H1 (cell line): ENCODE results near the gene RHBG. TPM values are rescaled to one million over a fixed set of nuclear protein-coding genes. Genes with fewer than 3 reads are reported as not detected.
A peak's percentile ranks its signal among the peaks of the same experiment; 100 is the strongest.

Experiments
- CTCF ChIA-PET: fragments of 300-600 bp; sonication (Branson Sonifier 250); formaldehyde crosslinking; loops from one replicate; lab custom pipeline; 2021; ENCODE audit not compliant: partially characterized antibody; lab: Charles Lee
- POLR2A ChIA-PET: fragments of 300-600 bp; sonication (Branson Sonifier 250); formaldehyde crosslinking; loops from one replicate; lab custom pipeline; 2021; ENCODE audit warnings: inconsistent platforms; ENCODE audit not compliant: partially characterized antibody; lab: Charles Lee
- DNase-seq, 2 experiments: peaks; one replicate each; pipeline versions ENCODE4 v3.0.0 to v3.0.0-alpha.2; 2010 to 2022; ENCODE audit warnings: low spot score in 2 of 2, low read depth in 1 of 2, mixed read lengths in 1 of 2
- FAIRE-seq: peaks from 2 replicates; lab custom pipeline; 2011; peaks lifted over from hg19 to GRCh38; lab: Jason Lieb, UNC
- H2AFZ ChIP-seq: 2 replicates; pipeline ENCODE4 v1.8.1; 2012; ENCODE audit warnings: low read length, inconsistent platforms
- H2AK5ac ChIP-seq: 2 replicates; pipeline ENCODE4 v1.6.1; 2013; ENCODE audit warnings: low read depth, low read length
- H2BK120ac ChIP-seq: replicated peaks from 2 replicates; pipeline ENCODE3; 2013; ENCODE audit warnings: low read depth, low read length, inconsistent platforms
- H2BK12ac ChIP-seq: 2 replicates; pipeline ENCODE4 v1.6.1; 2013; ENCODE audit warnings: low read depth, low read length
- H2BK15ac ChIP-seq: 2 replicates; pipeline ENCODE4 v1.6.1; 2013; ENCODE audit warnings: low read length
- H2BK20ac ChIP-seq: 2 replicates; pipeline ENCODE4 v1.6.1; 2013; ENCODE audit warnings: low read length
- H2BK5ac ChIP-seq: 2 replicates; pipeline ENCODE4 v1.6.1; 2013; ENCODE audit warnings: low read depth, low read length
- H3K14ac ChIP-seq: 2 replicates; pipeline ENCODE4 v1.6.1; 2013; ENCODE audit warnings: inconsistent platforms; ENCODE audit not compliant: insufficient read length
- H3K18ac ChIP-seq: 2 replicates; pipeline ENCODE4 v1.6.1; 2013; ENCODE audit warnings: low read length; ENCODE audit errors: extremely low read depth
- H3K23ac ChIP-seq: 2 replicates; pipeline ENCODE4 v1.6.1; 2013; ENCODE audit warnings: inconsistent platforms; ENCODE audit not compliant: insufficient read length
- H3K23me2 ChIP-seq: 2 replicates; pipeline ENCODE4 v1.6.1; 2013; ENCODE audit warnings: low read depth, low read length
- H3K27ac ChIP-seq: 2 replicates; pipeline ENCODE4 v1.6.1; 2011; ENCODE audit warnings: low read depth, low read length, inconsistent platforms
- H3K27me3 ChIP-seq, 4 experiments: replicated peaks in 1 of 4; 1 replicate in 1 of 4; 2 replicates in 3 of 4; pipeline versions ENCODE4 v1.6.1 to v1.8.1; 2011 to 2013; ENCODE audit warnings: low read length in 3 of 4, mild to moderate bottlenecking in 3 of 4, inconsistent platforms in 2 of 4, mixed read lengths in 2 of 4, moderate library complexity in 1 of 4; ENCODE audit not compliant: control insufficient read depth in 3 of 4, insufficient read depth in 3 of 4; ENCODE audit errors: extremely low read depth in 1 of 4
- H3K36me3 ChIP-seq, 4 experiments: 2 replicates each; pipeline versions ENCODE4 v1.6.1 to v1.8.1; 2011 to 2013; ENCODE audit warnings: mild to moderate bottlenecking in 4 of 4, low read length in 3 of 4, moderate library complexity in 2 of 4, control low read depth in 1 of 4, inconsistent platforms in 1 of 4; ENCODE audit not compliant: insufficient read depth in 4 of 4, control insufficient read depth in 2 of 4
- H3K4ac ChIP-seq: replicated peaks from 2 replicates; pipeline ENCODE3; 2013; ENCODE audit warnings: low read length, low read depth, mixed read lengths, inconsistent platforms; ENCODE audit not compliant: insufficient read length
- H3K4me1 ChIP-seq, 4 experiments: replicated peaks in 1 of 4; 1 replicate in 1 of 4; 2 replicates in 3 of 4; pipeline versions ENCODE4 v1.6.1 to v1.8.1; 2011 to 2013; ENCODE audit warnings: low read length in 3 of 4, inconsistent platforms in 2 of 4, mixed read lengths in 1 of 4; ENCODE audit not compliant: insufficient read depth in 4 of 4, control insufficient read depth in 3 of 4
- H3K4me2 ChIP-seq, 2 experiments: 2 replicates each; pipeline versions ENCODE4 v1.6.1 to v1.8.1; 2011 to 2013; ENCODE audit warnings: low read depth in 2 of 2, low read length in 2 of 2, control low read depth in 1 of 2, inconsistent platforms in 1 of 2, mild to moderate bottlenecking in 1 of 2; ENCODE audit not compliant: insufficient read depth in 1 of 2
- H3K4me3 ChIP-seq, 4 experiments: fragments of 200-600, 300-600 bp in 1 of 4; sonication (generic), shearing (Covaris generic), sonication (Bioruptor Twin) in 1 of 4; 2 replicates each; pipeline versions ENCODE4 v1.5.1 to v1.8.1; 2011 to 2016; ENCODE audit warnings: low read length in 4 of 4, low read depth in 3 of 4, control low read depth in 2 of 4, inconsistent platforms in 2 of 4, mild to moderate bottlenecking in 2 of 4, mixed read lengths in 1 of 4, moderate library complexity in 1 of 4; ENCODE audit not compliant: insufficient read depth in 2 of 4; ENCODE audit errors: extremely low read depth in 1 of 4
- H3K56ac ChIP-seq: replicated peaks from 2 replicates; pipeline ENCODE3; 2013; ENCODE audit warnings: low read depth, mild to moderate bottlenecking, mixed read lengths, low read length, inconsistent platforms; ENCODE audit not compliant: insufficient read length
- H3K79me1 ChIP-seq: 2 replicates; pipeline ENCODE4 v1.6.1; 2013; ENCODE audit warnings: low read depth, low read length, control low read depth
- H3K79me2 ChIP-seq, 2 experiments: 2 replicates each; pipeline versions ENCODE4 v1.6.1 to v1.8.1; 2012 to 2013; ENCODE audit warnings: low read length in 2 of 2, mild to moderate bottlenecking in 2 of 2, inconsistent platforms in 1 of 2; ENCODE audit not compliant: insufficient read depth in 2 of 2, control insufficient read depth in 1 of 2
- H3K9ac ChIP-seq, 4 experiments: replicated peaks in 1 of 4; 1 replicate in 1 of 4; 2 replicates in 3 of 4; pipeline versions ENCODE4 v1.6.1 to v1.8.1; 2011 to 2013; ENCODE audit warnings: low read depth in 3 of 4, low read length in 3 of 4, control low read depth in 2 of 4, mild to moderate bottlenecking in 2 of 4, moderate library complexity in 2 of 4, inconsistent platforms in 1 of 4; ENCODE audit errors: extremely low read depth in 1 of 4
- H3K9me3 ChIP-seq, 2 experiments: 2 replicates each; pipeline versions ENCODE4 v1.6.1 to v1.8.1; 2012 to 2013; ENCODE audit warnings: mild to moderate bottlenecking in 2 of 2, moderate library complexity in 2 of 2, control low read depth in 1 of 2, inconsistent platforms in 1 of 2, low read depth in 1 of 2, low read length in 1 of 2, mixed read lengths in 1 of 2; ENCODE audit not compliant: insufficient read depth in 2 of 2
- H4K20me1 ChIP-seq, 2 experiments: replicated peaks in 1 of 2; 2 replicates each; pipeline versions ENCODE3 to v1.8.1; 2011 to 2013; ENCODE audit warnings: inconsistent platforms in 2 of 2, low read length in 2 of 2, mild to moderate bottlenecking in 1 of 2; ENCODE audit not compliant: insufficient read depth in 2 of 2, control insufficient read depth in 1 of 2
- H4K5ac ChIP-seq: 2 replicates; pipeline ENCODE4 v1.6.1; 2013; ENCODE audit warnings: low read length, low read depth, mixed read lengths, inconsistent platforms; ENCODE audit not compliant: insufficient read length
- H4K8ac ChIP-seq: 2 replicates; pipeline ENCODE4 v1.8.0; 2013; ENCODE audit warnings: mild to moderate bottlenecking, moderate library complexity, low read length, inconsistent platforms; ENCODE audit not compliant: insufficient read depth; ENCODE audit errors: extremely low read depth
- H4K91ac ChIP-seq: replicated peaks from 2 replicates; pipeline ENCODE3; 2013; ENCODE audit warnings: low read length, mixed read lengths, inconsistent platforms; ENCODE audit not compliant: insufficient read length
- EGR1 ChIP-seq: IDR thresholded peaks from 2 replicates; pipeline ENCODE4 v1.6.1; 2011; ENCODE audit warnings: low read depth, low read length, borderline replicate concordance
- POLR2AphosphoS5 ChIP-seq: IDR thresholded peaks from 2 replicates; pipeline ENCODE4 v1.6.1; 2011; ENCODE audit warnings: low read depth, low read length
- RBBP5 ChIP-seq: IDR thresholded peaks from 2 replicates; pipeline ENCODE4 v1.7.1; 2012; ENCODE audit warnings: low read depth, mild to moderate bottlenecking, inconsistent platforms, low read length, moderate library complexity, borderline replicate concordance
- SP4 ChIP-seq: IDR thresholded peaks from 2 replicates; pipeline ENCODE4 v1.6.1; 2012; ENCODE audit warnings: low read length, inconsistent platforms
- WGBS, 2 experiments: shearing (Covaris generic) in 1 of 2; methylation state at CpG; one replicate each; pipeline versions ENCODE4 v1.1.6 to v1.1.7; 2013 to 2015; ENCODE audit warnings: low lambda C conversion rate in 2 of 2, mixed read lengths in 2 of 2, inconsistent platforms in 1 of 2, low coverage in 1 of 2, missing lambda C conversion rate in 1 of 2; ENCODE audit not compliant: insufficient replicate concordance in 2 of 2, insufficient coverage in 1 of 2, insufficient read length in 1 of 2; ENCODE audit errors: extremely low coverage in 1 of 2, missing lambda C conversion rate in 1 of 2; 5-methylcytosine and 5-hydroxymethylcytosine counted together
- polyA plus RNA-seq, 7 experiments: library from polyadenylated mRNA; depleted of rRNA in 3 of 7; stranded (reverse) in 5 of 7; unstranded in 2 of 7; fragments of >200 nt in 5 of 7; fragments of 200-250 nt in 2 of 7; gene quantifications; 1 replicate in 5 of 7; 2 replicates in 1 of 7; 4 replicates in 1 of 7; pipeline versions ENCODE4 v1.2.1 to v1.2.3, GENCODE V29; 2011 to 2013; ENCODE audit warnings: missing spikeins in 2 of 7, mixed read lengths in 2 of 7
- total RNA-seq: library from RNA; stranded (reverse); fragmentation: NEBNext Ultra II Directional; extraction: Animal tissue kit (Norgen Biotek cat#: 25700); gene quantifications from 2 replicates; pipeline ENCODE4 v1.2.1, GENCODE V29; 2021

Gene RHBG
- total and polyA plus RNA-seq, 2 of the 8 experiments (the other 6 are each of a cell fraction or from before 2014, with no cell fraction given), result 2.6 to 2.7 TPM

- Histone ChIP-seq H2BK120ac (no peak overlapping the region), H3K9me3 (no peaks in the 10 kb centered on the region), H3K14ac (no peak overlapping the region), H3K4me3 (no peak overlapping the region), H3K4ac (no peak overlapping the region), H3K4me2 (no peak overlapping the region), H3K27me3 (peaks cover 3 to 31% (median 28%) of the 10 kb centered on the region in 4 experiments), H3K27ac (no peak overlapping the region), H2BK5ac (no peak overlapping the region), H3K36me3 (no peaks in the 10 kb centered on the region), H2BK15ac (no peak overlapping the region; the same call in 1 of the 2 replicates), H4K91ac (no peak overlapping the region), H2BK20ac (peak overlapping the region; percentile 21; the same call in 1 of the 2 replicates), H2BK12ac (no peak overlapping the region), H3K56ac (no peak overlapping the region), H3K4me1 (peaks cover 10 to 36% (median 23%) of the 10 kb centered on the region in 4 experiments), H3K79me2 (no peaks in the 10 kb centered on the region), H3K18ac (no peak overlapping the region), H3K23ac (no peak overlapping the region), H4K20me1 (no peaks in the 10 kb centered on the region), H3K23me2 (no peaks in the 10 kb centered on the region), H2AK5ac (no peak overlapping the region), H2AFZ (no peak overlapping the region), H3K79me1 (no peaks in the 10 kb centered on the region), H4K8ac (no peak overlapping the region), H3K9ac (no peak overlapping the region), H4K5ac (no peak overlapping the region)
- DNase-seq (no peak), FAIRE-seq (no peak)
- ChIA-PET CTCF (interaction anchor here (1.0 to 26.1 kb wide), 7 partner anchors 8 to 56 kb away, joined by 3 to 574 read pairs (median 6); no protein-coding TSS in a partner anchor), POLR2A (interaction anchor here (0.7 to 2.1 kb wide), 2 partner anchors 11 to 18 kb away, joined by 3 to 6 read pairs; no protein-coding TSS in a partner anchor)
- TF ChIP-seq EGR1 (no peak), POLR2AphosphoS5 (no peak), RBBP5 (no peak), SP4 (no peak)
- WGBS, 2 experiments, result 92% methylated on average over 9 of the region's 9 CpGs; no CpG with 5 or more reads in 1 of the 2 experiments
Measured at GRCh38 chr1:156394082-156394481, 25.1 kb downstream of the RHBG start.
